ENCODE measurements around the gene ARHGAP10. TPM values are rescaled to one million over a fixed set of nuclear protein-coding genes. Genes with fewer than 3 reads are reported as not detected.
A peak's percentile ranks its signal among the peaks of the same experiment; 100 is the strongest.

ARHGAP10 gene
- total and polyA plus RNA-seq, 10 of the 15 experiments (the other 5 are each of a cell fraction or from before 2014, with no cell fraction given), result 1.3 to 25.8 (median 17.2) TPM

GRCh38 chr4:147749811-147750321, 18.0 kb downstream of the ARHGAP10 start (continued):
- TF ChIP-seq CBFB (IDR thresholded peaks at IDR 0.05; ENCODE audit: low read depth) (peak; percentile 70; the same call in 1 of the 2 replicates), WRNIP1 (IDR thresholded peaks at IDR 0.05; ENCODE audit: borderline replicate concordance, low read depth, low read length) (no peak), TAF1 (IDR thresholded peaks at IDR 0.05; ENCODE audit: borderline replicate concordance, low read depth, low read length) (no peak), FOXK2 (IDR thresholded peaks at IDR 0.05) (no peak), MYB (IDR thresholded peaks at IDR 0.05; ENCODE audit: borderline replicate concordance, low read depth, low read length) (no peak), REST (IDR thresholded peaks at IDR 0.05; ENCODE audit: low read depth, low read length) (no peak), POLR2AphosphoS2 (IDR thresholded peaks at IDR 0.05; ENCODE audit: low read depth, low read length) (no peak), PRDM15 (CRISPR knock-in tag; IDR thresholded peaks at IDR 0.05) (no peak), BACH1 (IDR thresholded peaks at IDR 0.05; ENCODE audit: borderline replicate concordance) (no peak), STAT1 (conservative IDR thresholded peaks at IDR 0.05) (no peak), ZNF217 (IDR thresholded peaks at IDR 0.05) (peak; percentile 75; the same call in 1 of the 2 replicates), PML (IDR thresholded peaks at IDR 0.05; ENCODE audit: low read length) (peak; percentile 53; the same call in 1 of the 2 replicates), SUPT20H (IDR thresholded peaks at IDR 0.05; ENCODE audit: borderline replicate concordance, control insufficient read depth, low read depth, low read length) (no peak)
- TF ChIP-seq, protein P1, sequence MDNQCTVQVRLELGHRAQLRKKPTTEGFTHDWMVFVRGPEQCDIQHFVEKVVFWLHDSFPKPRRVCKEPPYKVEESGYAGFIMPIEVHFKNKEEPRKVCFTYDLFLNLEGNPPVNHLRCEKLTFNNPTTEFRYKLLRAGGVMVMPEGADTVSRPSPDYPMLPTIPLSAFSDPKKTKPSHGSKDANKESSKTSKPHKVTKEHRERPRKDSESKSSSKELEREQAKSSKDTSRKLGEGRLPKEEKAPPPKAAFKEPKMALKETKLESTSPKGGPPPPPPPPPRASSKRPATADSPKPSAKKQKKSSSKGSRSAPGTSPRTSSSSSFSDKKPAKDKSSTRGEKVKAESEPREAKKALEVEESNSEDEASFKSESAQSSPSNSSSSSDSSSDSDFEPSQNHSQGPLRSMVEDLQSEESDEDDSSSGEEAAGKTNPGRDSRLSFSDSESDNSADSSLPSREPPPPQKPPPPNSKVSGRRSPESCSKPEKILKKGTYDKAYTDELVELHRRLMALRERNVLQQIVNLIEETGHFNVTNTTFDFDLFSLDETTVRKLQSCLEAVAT (IDR thresholded peaks at IDR 0.05), result peak; percentile 88
- TF ChIP-seq, protein P2, sequence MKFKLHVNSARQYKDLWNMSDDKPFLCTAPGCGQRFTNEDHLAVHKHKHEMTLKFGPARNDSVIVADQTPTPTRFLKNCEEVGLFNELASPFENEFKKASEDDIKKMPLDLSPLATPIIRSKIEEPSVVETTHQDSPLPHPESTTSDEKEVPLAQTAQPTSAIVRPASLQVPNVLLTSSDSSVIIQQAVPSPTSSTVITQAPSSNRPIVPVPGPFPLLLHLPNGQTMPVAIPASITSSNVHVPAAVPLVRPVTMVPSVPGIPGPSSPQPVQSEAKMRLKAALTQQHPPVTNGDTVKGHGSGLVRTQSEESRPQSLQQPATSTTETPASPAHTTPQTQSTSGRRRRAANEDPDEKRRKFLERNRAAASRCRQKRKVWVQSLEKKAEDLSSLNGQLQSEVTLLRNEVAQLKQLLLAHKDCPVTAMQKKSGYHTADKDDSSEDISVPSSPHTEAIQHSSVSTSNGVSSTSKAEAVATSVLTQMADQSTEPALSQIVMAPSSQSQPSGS (IDR thresholded peaks at IDR 0.05; ENCODE audit: low read length), result peak; percentile 64; the same call in 1 of the 2 replicates
- TF ChIP-seq, protein P3, sequence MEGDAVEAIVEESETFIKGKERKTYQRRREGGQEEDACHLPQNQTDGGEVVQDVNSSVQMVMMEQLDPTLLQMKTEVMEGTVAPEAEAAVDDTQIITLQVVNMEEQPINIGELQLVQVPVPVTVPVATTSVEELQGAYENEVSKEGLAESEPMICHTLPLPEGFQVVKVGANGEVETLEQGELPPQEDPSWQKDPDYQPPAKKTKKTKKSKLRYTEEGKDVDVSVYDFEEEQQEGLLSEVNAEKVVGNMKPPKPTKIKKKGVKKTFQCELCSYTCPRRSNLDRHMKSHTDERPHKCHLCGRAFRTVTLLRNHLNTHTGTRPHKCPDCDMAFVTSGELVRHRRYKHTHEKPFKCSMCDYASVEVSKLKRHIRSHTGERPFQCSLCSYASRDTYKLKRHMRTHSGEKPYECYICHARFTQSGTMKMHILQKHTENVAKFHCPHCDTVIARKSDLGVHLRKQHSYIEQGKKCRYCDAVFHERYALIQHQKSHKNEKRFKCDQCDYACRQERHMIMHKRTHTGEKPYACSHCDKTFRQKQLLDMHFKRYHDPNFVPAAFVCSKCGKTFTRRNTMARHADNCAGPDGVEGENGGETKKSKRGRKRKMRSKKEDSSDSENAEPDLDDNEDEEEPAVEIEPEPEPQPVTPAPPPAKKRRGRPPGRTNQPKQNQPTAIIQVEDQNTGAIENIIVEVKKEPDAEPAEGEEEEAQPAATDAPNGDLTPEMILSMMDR (IDR thresholded peaks at IDR 0.05 in 2 of 3, conservative IDR thresholded peaks at IDR 0.05 in 1 of 3; ENCODE audit: control insufficient read depth in 2 of 3, extremely low read depth in 1 of 3, insufficient read depth in 1 of 3, low read depth in 3 of 3, low read length in 3 of 3), result no peak

All from GM12878 (cell line).